Epithelial cell of prostate (primary cell): ENCODE data around the gene TGFA.

Experiments used
- DNase-seq: peaks from one replicate; pipeline ENCODE4 v3.0.0-alpha.2; 2011; ENCODE audit warnings: low read depth, low spot score
- H3K27ac ChIP-seq: fragments of 450-650 bp; 2 replicates; pipeline ENCODE4 v1.5.1; 2017; ENCODE audit warnings: mild to moderate bottlenecking

The TGFA gene

DNA sequence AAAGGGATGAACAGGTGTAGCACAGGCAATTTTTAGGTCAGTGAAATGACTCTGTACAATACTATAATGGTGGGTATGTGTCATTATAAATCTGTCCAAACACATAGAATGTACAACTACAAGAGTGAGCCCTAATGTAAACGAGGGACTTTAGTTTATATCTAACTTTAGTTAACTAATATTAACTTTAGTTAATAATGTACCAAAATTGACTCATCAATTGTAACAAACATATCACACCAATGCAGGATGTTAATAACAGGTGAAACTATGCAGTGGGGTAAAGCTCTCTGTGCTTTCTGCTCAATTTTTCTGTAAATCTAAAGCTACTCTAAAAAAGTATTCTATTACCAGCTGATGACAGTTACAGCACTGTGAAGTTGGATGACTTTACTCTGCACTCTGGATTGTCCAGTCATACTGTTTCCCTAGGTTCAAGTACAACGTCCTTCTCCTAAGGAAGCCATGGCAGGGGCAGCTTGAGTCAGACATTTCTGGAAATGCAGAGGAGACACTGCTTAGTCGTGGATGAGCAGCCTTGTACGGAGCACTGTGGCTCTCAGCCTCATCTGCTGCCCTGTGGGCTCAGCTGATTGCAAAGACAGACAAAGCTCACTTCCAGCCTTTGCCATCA is 26.1 kb downstream of the TGFA start:
- H3K27ac ChIP-seq: peak overlapping the region; percentile 100
- DNase-seq: no peak

DNA sequence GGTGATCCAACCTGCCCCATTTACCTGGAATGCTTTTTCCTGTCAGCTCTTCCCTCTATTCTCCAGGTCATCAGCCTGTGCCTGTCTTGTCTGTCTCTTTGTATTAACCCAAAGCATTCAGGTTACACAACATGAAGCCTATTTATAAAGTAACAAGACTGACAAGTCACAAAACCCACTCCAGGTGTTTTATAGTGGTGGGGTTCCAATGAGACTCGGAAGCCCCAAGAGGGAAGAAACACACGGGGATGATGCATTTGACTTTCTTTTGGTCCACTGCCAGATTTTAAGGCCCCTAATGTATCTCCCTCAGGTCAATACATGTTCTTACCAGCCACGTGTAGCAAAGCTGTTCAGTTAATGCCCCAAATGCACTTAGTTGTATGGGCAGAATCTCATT is 27.5 kb downstream of the TGFA start:
- H3K27ac ChIP-seq: peak overlapping the region; percentile 100
- DNase-seq: no peak

DNA sequence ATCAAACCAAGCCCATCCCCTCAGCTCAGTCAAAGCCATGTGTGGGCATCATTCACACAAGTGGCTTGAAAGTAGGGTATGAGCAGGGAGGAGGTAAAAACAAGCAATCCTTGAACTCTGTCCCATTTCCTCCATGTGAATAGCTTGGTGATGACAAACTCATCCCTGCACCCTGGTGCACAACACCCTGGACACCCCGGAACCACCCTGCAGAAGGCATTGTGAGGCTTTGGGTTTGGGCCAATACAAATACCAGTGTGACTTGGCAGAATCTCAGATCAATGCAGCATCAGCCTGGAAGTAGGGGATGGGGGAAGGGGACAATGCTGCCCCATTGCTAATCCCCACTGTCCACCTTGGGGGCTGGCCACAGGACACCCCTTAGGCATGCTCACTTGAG is 28.6 kb downstream of the TGFA start:
- peak; percentile 89 for DNase-seq
- H3K27ac ChIP-seq: peak overlapping the region; percentile 100

DNA sequence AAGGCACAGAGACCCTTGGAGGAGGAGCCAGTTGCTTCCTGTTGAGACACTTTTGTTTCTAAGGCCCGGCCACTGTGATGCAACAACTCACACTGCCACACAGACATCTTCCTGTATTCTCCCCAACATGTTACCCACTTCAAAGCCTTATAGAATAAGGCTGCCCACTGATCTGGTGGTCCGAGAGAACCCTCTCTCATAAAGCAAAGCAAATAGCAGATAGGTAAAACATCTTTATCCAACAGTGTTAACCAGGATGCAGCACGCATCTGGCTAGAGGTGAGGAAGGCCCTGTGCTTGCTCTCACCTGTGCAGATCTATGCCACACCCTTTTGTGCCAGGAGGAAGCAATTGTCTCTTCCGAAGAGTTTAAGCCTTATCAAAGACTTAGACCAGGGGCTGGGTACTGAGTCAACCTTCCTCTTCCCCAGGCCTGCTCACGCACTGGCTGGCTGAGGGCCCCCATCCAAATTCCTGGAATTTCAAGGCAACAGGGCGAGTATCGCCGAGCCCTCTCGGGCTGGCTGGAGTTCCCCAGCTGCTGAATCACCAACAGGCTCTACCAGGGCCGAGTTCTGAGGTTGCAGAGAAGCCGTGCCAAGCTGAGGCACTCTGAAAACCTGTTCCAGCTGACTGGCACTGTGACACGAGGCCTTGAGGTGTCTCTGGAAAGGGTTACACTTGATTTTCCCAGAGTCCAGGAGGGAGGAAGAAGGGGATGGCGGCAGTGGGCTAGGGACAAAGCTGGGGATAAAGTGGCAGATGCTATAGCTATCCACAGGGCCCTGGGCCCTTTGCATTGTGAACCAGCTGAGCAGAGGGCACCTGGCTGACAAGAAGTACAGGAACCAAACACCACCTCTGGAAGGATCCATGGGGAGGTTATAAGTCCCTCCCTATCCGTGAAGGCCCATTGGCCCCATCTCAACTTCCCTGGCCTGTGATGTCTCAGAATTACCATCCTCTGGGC is 29.3 kb downstream of the TGFA start:
- peak; percentile 97 for DNase-seq
- H3K27ac ChIP-seq: peak overlapping the region; percentile 100

DNA sequence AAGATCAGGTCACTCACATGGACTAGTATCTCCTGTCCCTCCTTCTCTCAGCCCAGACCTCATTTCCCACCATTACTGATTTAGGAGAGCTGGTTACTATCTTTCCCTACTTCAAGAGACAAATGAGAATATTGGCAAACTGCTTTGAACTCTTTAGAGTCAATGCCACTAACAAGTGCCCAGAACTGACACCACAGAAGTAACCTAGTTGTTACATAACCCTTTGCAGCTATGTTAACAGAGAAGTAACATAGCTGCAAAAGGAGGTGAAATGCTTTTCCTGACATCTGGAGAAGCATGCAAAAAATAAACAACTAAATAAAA is 30.0 kb downstream of the TGFA start:
- DNase-seq: no peak
- H3K27ac ChIP-seq: peak overlapping the region; percentile 100

DNA sequence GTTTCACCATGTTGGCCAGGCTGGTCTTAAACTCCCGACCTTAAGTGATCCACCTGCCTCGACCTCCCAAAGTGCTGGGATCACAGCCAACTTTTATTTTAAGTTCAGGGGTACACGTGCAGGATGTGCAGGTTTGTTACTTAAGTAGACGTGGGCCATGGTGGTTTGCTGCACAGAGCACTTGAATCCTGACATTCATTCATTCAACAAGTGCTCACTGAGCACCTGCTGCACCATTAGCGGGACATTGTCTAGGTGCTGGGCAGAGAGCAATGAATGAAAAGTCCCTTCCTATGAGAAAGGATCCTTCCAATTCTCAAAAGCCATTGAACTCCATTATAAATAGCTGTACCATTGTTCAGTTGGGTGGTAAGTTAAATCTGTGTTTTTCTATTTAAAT is 31.0 kb downstream of the TGFA start:
- H3K27ac ChIP-seq: peak overlapping the region; percentile 100

DNA sequence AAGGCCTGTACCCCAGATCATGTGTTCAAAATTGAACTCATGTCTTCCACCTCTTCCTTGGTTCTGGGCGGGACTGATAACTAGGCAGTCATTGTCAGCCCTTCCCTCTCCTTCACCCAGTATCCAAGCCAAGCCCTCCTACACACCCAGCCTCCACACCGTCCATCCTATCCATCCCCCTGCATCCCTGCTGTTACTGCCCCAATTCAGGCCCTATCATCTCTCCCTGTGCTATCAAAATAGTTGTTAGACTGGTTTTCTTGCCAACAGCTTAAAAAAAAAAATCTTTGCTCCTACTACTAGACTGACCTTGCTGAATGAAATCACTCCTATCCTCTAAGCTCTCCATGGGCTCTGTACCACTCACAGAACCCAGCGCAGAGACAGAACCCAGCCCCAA is 32.8 kb downstream of the TGFA start:
- no peak for DNase-seq
- H3K27ac ChIP-seq: peak overlapping the region; percentile 100

More for the DNA sequence above, 31.0 kb downstream of the TGFA start:
- DNase-seq: no peak

DNA sequence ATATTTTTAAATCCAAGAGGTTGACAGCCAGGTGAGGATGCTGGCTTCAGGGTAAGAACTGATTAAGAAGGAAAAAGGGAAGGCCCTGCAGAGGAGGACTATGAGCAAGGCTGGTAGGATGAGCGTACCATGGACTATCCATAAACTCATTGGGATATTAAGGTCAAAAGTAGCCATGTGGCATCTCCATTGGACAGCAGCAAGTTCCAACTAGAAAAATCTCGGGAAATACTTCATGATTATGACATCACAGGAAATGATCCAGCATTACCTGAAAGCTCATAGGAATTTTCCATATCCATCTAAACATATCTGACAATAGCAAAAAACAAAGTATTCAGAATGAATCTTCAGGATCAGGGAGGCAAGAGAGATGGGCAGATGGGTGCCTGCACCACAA is 34.2 kb downstream of the TGFA start:
- DNase-seq: no peak
- peak overlapping the region; percentile 100 for H3K27ac ChIP-seq

DNA sequence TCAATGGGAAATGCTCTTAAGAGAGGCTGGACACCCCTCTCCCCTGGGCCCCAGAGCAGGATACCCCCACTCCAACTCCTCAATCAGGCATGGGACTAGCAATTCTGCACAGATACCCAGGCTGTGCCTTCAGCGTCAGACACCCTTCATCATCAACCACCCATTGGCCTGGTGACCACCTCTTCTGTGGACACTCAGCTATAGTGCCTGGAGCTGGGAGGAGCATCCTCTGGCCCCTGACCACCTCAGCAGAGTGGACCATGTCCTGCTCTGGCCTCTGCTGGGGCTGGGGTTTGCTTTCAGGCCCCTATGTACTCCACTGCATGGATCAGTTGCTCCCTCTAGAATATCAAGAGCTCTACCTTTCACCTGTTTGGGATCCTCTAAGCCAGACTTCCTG is 35.1 kb downstream of the TGFA start:
- DNase-seq: no peak

DNA sequence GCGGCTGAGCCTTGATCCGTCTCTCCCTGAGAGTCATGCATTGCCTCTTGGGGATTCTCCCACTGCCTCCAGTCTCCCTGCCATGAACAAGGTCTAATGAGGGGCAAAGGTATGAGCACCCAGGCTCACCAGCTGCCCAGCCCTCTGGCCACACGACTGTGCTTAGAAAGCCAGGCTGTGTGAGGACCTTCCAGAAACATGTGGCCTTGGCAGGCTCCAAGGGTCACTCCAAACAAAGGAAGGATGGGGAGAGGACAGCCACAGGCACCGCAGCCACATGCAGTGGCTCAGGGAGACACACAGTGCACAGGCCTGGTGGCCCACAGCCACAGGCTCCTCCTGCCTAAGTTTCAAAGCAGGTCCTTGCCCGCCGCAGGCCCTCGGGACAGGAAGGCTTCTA is 35.8 kb downstream of the TGFA start:
- DNase-seq: no peak
- peak overlapping the region; percentile 100 for H3K27ac ChIP-seq

More for the DNA sequence above, 35.1 kb downstream of the TGFA start:
- H3K27ac ChIP-seq: peak overlapping the region; percentile 100

DNA sequence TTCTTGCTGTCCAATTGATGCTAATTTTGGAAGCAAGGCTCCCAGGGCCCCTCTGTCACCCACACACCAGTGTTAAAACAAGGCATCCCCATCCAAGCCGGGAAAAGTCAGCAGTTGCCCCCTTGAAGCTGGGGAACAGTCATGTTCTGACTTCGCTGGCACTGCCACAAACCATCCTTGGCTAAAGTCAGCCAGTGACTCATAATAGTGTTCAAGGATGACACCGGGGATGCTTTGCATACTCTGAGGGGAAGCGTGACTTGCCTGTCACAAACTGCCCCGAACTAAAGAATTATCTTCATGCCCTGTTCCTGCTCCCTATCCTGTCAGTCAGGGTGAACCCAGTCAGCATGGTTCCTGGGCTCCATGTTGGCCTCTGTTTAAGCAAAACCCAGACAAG is 37.0 kb downstream of the TGFA start:
- DNase-seq: no peak
- H3K27ac ChIP-seq: peak overlapping the region; percentile 100

DNA sequence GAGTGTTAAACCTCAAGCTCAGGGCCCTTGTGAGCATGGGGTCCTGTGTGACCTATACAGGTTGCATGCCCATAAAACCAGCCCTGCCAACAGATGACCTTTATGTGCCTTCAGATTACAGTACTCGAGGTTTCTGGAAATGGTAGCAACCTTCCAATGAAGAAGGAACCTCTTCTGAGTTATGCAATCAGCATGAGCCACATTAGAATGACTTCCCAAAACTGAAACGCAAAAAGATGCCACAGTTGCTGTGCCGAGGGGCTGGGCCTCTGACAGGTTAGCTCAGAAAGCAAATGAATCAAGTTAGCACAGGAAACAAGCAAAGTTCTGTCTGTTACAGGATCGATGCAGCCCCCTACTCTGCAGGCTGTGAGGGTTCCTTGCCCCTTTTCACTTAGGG is 37.7 kb downstream of the TGFA start:
- no peak for DNase-seq
- peak overlapping the region; percentile 100 for H3K27ac ChIP-seq

DNA sequence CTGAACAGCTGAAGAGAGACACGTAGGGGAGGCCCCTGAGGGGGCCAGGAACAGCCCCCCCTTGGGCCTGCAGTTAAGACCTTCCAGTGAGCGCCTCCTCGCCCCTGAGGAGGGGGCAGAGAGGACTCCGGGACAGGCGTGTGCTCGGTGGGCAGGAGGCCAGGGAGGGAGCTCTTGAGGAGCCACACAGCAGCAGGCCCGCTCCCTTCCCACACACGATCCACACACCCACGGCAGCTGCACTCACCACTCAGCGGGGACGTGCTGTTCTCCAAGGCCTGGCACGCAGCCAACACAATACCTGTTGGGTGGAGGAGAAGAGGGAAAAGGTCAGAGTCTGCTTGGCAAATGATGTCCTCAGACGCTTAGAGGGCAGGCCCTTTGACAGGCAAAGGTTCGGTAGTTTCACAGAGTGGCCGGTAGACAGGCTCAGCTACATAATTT is 39.0 kb downstream of the TGFA start:
- H3K27ac ChIP-seq: peak overlapping the region; percentile 100
- DNase-seq: no peak

DNA sequence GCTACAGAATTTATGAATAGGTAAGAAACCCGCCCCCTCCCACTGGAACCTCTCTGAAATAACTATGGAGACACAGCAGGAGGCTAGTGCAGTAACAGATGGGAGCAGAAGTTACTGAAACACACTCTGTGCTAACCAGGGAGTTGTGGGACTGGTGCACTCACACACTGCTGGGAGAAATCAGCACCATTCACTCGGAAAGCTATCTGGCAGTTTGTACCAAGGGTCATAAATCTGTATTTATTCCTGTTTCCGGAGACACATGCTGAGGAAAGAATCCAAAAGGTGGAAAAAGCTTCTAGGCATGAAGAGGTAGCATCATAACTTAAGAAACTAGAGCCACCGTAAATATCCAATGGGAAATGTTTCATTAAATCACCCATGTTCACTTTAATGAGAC is 39.9 kb downstream of the TGFA start:
- peak overlapping the region; percentile 100 for H3K27ac ChIP-seq
- no peak for DNase-seq

DNA sequence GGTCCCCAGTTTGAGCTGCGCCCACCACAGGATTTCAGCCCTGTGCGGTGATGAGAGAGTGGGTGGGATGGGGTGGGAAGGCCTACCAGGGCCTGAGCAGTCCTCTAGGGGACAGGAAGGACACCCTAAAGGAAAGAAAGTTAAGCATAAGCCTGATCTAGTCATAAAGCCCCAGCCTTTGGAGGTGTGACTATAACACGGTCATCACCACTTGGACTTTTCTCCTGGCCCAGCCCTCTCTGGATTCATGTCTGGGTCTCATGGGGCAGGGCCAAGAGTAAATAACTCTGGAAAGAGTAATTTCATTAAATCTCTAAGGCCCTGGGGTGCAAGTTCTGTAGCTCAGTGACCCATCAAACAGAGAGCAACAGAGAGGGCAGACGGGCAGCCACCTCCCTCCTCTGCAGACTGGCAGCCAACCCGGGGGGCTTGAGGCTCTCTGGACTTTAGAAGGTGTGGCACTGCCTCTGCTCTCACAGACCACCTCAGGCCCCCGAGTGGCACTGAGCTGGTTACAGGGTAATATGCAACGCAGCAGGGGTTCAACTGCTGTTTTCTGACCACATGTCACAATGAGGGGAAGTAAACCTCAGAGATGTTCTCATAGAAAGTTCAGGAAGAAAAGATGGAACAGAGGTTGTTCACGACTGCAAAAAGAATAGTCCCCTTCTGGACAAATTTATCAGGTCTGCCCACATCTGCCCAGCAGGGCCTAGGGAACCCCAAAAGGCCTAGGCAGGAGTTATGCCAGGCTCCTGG is 41.5 kb downstream of the TGFA start:
- H3K27ac ChIP-seq: peak overlapping the region; percentile 100
- DNase-seq: no peak

DNA sequence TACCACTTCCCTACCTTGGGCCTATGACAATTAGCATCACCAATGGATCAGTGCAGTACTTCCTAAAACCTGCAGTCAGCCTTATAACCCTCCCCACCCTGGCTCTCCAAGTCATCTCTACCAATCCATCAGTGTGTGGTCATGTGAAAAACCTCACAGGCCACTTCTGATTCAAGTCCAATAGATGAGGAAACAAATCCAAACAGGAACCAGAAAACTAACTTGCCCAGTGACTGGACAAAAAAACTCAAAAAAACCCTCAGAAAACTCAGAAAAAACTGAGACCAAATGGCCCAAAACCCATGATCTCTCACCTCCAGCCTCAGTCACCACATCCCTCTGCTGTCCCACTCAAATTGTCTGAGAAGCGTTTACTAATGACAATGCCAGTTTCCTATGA is 43.3 kb downstream of the TGFA start:
- no peak for DNase-seq
- peak overlapping the region; percentile 100 for H3K27ac ChIP-seq

DNA sequence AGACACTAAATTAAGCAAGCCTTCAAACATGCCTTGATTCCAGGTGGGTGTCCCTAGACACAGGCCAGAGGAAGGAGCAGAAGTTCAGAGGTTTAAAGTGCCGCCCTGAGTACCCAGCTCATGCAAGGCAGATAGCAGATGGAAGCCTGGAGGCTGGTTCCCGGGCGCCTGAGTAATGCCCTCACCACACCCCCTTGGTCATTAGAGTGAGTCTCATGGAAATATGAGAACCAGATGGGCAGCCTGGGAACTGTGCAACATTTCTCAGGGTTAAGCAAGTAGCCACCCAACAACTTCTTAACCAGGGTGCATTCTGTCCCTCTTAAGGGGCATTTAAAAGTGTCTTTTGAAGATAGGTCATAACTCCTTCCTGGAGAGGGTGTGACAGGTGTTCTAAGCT is 44.1 kb downstream of the TGFA start:
- H3K27ac ChIP-seq: peak overlapping the region; percentile 100
- DNase-seq: peak; percentile 64

DNA sequence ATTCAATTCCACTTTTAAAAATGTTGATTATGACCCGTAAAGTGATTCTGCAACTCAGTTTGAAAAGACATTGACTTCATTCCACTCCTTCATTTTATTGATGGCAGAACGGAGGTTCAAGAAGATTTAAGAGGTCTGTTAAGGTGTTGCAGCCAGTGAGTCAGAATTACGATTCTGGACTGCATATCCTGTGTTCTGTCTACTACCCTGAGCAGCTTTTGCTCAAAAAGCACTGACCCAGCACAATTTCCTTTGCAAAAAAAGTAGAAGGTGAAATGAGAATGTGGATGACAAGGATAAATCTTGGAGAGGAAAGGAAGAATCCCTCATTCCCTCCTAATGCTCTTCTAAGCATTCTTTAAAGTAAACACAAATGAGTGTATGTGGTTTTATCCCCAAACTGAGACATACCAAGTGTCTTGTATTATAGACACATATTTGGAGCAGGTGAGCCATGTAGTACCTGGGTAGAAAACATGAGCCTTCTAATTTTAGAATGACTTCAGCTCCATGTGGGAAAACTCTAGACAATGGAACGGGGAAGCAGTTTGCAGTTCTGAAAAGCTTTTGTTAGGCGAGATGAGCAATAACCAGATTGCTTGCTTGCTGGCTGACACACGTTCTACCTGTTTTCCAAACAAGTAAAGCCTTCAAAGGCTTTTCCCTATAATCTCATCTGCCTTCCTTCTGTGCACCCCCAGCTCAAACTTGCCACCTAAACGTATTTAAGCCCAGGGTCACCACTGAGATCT is 44.7 kb downstream of the TGFA start:
- peak overlapping the region; percentile 100 for H3K27ac ChIP-seq
- peak; percentile 91 for DNase-seq

DNA sequence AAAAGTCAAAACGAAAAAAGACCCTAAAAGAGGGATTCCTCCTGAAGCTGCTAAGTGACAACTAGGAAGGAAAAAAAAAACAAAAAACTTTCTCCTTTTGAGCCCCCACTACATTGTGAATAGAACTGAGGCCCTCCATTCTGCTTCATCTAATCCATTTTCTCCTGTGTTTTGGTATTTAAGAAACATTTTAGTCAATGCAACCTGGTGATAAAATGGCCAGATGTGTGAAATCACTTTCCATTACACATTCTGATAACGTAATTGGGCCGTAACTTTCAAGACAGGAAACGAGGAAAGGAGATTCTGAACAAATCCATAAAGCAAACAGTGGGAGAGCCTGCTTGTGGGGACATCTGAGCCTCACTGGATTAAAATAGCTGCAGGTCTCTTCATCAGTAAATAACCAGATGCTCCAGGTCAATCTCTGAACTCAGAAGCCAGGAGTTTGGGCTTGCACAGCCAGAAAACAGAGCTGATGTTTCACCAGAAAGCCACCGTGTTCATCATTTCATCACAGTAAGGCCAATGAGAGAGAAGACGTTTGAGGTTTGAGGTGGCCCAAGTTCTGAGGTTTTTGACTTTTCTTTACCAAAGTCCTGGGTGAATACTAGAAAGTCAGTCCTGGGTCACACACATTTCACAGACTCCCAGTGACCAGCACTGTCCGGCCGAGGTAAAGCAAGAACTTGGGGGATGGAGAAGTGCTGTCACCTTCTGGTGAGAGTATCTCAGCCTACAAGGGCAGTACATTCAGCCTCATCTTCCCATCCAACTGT is 47.8 kb downstream of the TGFA start:
- DNase-seq: no peak

More for the DNA sequence above, 47.8 kb downstream of the TGFA start:
- H3K27ac ChIP-seq: no peak overlapping the region
